Adrenal gland (tissue), 12 donors: ENCODE measurements around the gene FAM20A. TPM values are rescaled to one million over a fixed set of nuclear protein-coding genes. Genes with fewer than 3 reads are reported as not detected.

ENCODE experiments used
- DNase-seq, 7 donors: peaks; one replicate each; pipeline ENCODE4 v3.0.0-alpha.2; 2019 to 2020
- H3K27ac ChIP-seq, 5 donors: fragments of 200-600 bp; sonication (generic) in 4 of 5; 1 replicate in 3 of 5; 2 replicates in 2 of 5; pipeline versions ENCODE4 v1.5.1 to v1.8.0; 2016 to 2020; ENCODE audit warnings: mild to moderate bottlenecking in 1 of 5
- H3K27me3 ChIP-seq: fragments of 200-600 bp; 2 replicates; pipeline ENCODE4 v1.8.0; 2021
- H3K36me3 ChIP-seq, 2 donors: fragments of 200-600 bp; replicated peaks in 1 of 2; 1 replicate in 1 of 2; 2 replicates in 1 of 2; pipeline versions ENCODE4 v1.5.1 to v1.8.0; 2018 to 2022
- H3K4me1 ChIP-seq, 2 donors: fragments of 200-600 bp; replicated peaks in 1 of 2; 1 replicate in 1 of 2; 2 replicates in 1 of 2; pipeline versions ENCODE4 v1.5.1 to v1.8.0; 2018 to 2021
- H3K4me3 ChIP-seq, 4 donors: fragments of 200-600 bp; sonication (generic) in 3 of 4; one replicate each; pipeline ENCODE4 v1.5.1; 2016 to 2018
- H3K9me3 ChIP-seq, 3 donors: fragments of 200-600 bp; sonication (generic) in 1 of 3; replicated peaks in 1 of 3; 1 replicate in 2 of 3; 2 replicates in 1 of 3; pipeline versions ENCODE4 v1.5.1 to v1.8.0; 2016 to 2021
- CTCF ChIP-seq, 6 experiments: fragments of 450-650 bp in 4 of 6; fragments of 200-600 bp in 2 of 6; sonication (generic) in 1 of 6; IDR thresholded peaks; 1 replicate in 5 of 6; 2 replicates in 1 of 6; pipeline versions ENCODE4 v1.5.1 to v1.8.0; 2016 to 2021; ENCODE audit warnings: antibody characterized with exemption in 6 of 6, mild to moderate bottlenecking in 2 of 6, moderate library complexity in 1 of 6
- POLR2A ChIP-seq, 2 donors: fragments of 450-650 bp; IDR thresholded peaks; one replicate each; pipeline ENCODE4 v1.6.1; 2017; ENCODE audit warnings: antibody characterized with exemption in 2 of 2, mild to moderate bottlenecking in 2 of 2, moderate library complexity in 1 of 2
- WGBS, 4 donors: extraction: QIAGEN DNeasy Blood & Tissue Kit in 2 of 4; methylation state at CpG; one replicate each; pipeline versions ENCODE4 v1.1.5 to v1.1.7; 2013 to 2017; 5-methylcytosine and 5-hydroxymethylcytosine counted together
- intact Hi-C, 2 donors: fragments of 100-400 bp; cut with DNase I; formaldehyde crosslinking; loops; one replicate each; pipeline versions ENCODE4 v1.14.1 to v1.15.0; 2022 to 2023
- polyA plus RNA-seq, 3 donors: library from polyadenylated mRNA; stranded (reverse); fragments of 200-250 nt in 2 of 3; fragments of 350-450 nt in 1 of 3; fragmentation: Illumina TruSeq in 1 of 3; extraction: RNeasy Lipid Tissue Mini Kit (QIAGEN cat#74804) in 1 of 3; gene quantifications; one replicate each; pipeline ENCODE4 v1.2.3, GENCODE V29; 2013 to 2014
- total RNA-seq, 9 donors: library from RNA; depleted of rRNA in 4 of 9; stranded (reverse); fragments of >200 nt in 4 of 9; fragments of 120-200 nt in 1 of 9; fragmentation: NEBNext Ultra II Directional in 1 of 9; extraction: Animal tissue kit (Norgen Biotek cat#: 25700) in 1 of 9; gene quantifications; one replicate each; pipeline versions ENCODE4 v1.1.0 to v1.2.4, GENCODE V29; 2013 to 2023
- donor health status: healthy with polysubstance abuse.
- donor health status: Bipolar disorder and iron deficiency.
- donor health status: DM: yes; HTN: yes; CAD: no.
- donor health status: DM: no; HTN: no; CAD: no.
- donor health status: DM: no; HTN: no; CAD: no.
- donor health status: DM: yes; HTN: yes; CAD: no.

The FAM20A gene
- total and polyA plus RNA-seq, 12 donors = 0.67 to 25.9 (median 8.1) TPM

- WGBS, 4 donors = 64 to 76% (median 75%) methylated on average over 4 of the region's 4 CpGs
- H3K36me3 ChIP-seq = no peaks in the 10 kb centered on the region
- H3K27ac ChIP-seq = no peak overlapping the region
- H3K4me1 ChIP-seq = peaks cover 30 to 35% of the 10 kb centered on the region in 2 donors
- DNase-seq = no peak
- TF ChIP-seq CTCF (IDR thresholded peaks at IDR 0.05) (no peak), POLR2A (IDR thresholded peaks at IDR 0.05) (no peak)
- H3K4me3 ChIP-seq = no peak overlapping the region
- intact Hi-C loops = no loop called here
- H3K9me3 ChIP-seq = no peaks in the 10 kb centered on the region
- H3K27me3 ChIP-seq = no peaks in the 10 kb centered on the region
Observed at GRCh38 chr17:68489919-68490318, 111.2 kb downstream of the FAM20A start.

Other genes with a start within 250 kb of the FAM20A start
- gene WIPI1, start 143.9 kb downstream of the FAM20A start, total RNA-seq = 100 to 1,000 TPM in 1 of 9 donors, 10 to 100 TPM in 8; 26.4 to 148 (median 49.6) TPM
- 10 to 100 TPM; 19.3 to 38.2 (median 23.5) TPM for gene WIPI1, start 143.9 kb downstream of the FAM20A start, polyA plus RNA-seq
- gene PRKAR1A, start 88.9 kb downstream of the FAM20A start, total RNA-seq = 100 to 1,000 TPM; 138 to 585 (median 393) TPM
- gene PRKAR1A, start 88.9 kb downstream of the FAM20A start, polyA plus RNA-seq = 100 to 1,000 TPM in 1 of 3 donors, 10 to 100 TPM in 2; 56.3 to 428 (median 84.1) TPM